CD4-positive, alpha-beta T cell treated with Interleukin-12 subunit alpha and Interleukin-12 subunit beta, for 1 hour (primary cell): ENCODE results near the gene GBF1.
"Not testable (repeated sequence)": the region's sequence is repeated elsewhere in the genome, so short reads cannot be mapped to it uniquely, and the experiment has no call there.

Experiments
- DNase-seq: peaks from one replicate; pipeline ENCODE4 v3.0.0-alpha.2; 2020

Gene GBF1

GRCh38 chr10:102275343-102275742 lies 30.0 kb downstream of the GBF1 start:
- no peak for DNase-seq

GRCh38 chr10:102279104-102279503 lies 33.8 kb downstream of the GBF1 start:
- no peak for DNase-seq

DNA sequence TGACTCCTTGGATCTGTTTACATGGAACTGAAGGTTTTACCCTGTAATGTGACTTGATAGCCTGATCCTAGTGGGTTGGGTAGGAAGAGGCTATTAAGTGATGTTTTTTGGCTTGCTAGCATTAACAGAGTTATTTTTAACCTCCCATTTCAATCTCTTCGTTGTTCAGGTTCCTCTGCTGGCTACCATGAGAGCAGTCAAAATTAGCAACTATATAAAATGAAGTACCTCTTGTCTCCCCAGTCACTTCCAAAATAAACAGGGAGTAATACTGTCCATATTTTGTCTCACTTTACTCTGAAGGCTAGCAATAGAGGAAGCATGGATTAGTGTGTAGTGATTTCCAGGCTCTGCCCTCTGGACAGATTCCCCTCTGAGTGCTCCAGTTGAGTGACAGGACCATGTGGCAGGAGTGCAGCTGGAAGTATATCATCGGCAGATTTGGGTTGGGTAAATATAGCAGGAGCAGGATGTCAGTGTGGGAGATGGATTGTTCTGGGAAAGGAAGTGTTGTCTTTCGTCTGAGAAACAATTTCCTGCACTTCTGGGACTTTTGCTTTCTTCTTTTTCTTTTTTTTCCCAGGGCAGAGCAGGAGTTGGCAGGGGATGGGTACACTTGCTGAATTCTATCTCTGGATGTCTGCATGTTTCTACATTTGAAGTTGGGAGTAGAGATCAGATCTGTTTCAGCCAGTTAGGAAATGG lies 35.2 kb downstream of the GBF1 start:
- DNase-seq = no peak

DNA sequence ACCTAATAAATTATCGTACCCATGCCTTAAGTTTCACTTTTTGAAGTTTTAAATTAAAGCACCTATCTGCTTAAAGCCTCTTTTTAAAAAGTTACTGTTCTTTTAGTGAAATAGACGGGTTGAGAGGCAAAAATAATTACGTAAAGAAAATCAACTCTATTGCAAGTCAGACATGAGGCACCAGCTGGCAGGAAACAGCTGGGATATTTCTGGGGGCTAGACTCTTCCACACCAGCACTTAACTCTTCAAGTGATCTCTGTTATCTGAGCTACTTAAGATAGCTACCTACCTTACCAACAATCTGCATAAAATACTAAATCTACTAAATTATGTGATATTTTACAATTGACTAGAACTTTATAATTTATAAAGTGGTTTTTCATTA lies 35.8 kb downstream of the GBF1 start:
- DNase-seq = no peak

DNA sequence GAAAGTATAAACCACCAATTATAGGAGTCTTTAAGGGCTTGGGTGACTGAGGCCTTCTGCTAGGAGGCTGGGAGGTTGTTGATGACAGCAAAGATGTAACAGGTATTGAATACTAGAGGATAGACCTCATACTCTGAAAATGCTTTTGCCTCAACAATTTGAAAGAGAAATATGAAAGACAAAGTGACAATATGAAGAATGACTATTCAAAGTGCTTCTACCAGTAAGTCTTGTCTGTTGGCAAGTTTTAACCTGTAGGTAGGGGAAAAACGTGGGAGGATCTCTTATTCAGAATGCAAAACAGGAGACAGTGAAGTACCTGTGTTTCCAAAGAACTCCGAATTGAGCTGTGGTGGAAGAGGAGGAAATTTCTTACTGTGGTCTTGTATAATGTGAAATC lies 38.2 kb downstream of the GBF1 start:
- DNase-seq = no peak

GRCh38 chr10:102283890-102284289 lies 38.6 kb downstream of the GBF1 start:
- DNase-seq = no peak

DNA sequence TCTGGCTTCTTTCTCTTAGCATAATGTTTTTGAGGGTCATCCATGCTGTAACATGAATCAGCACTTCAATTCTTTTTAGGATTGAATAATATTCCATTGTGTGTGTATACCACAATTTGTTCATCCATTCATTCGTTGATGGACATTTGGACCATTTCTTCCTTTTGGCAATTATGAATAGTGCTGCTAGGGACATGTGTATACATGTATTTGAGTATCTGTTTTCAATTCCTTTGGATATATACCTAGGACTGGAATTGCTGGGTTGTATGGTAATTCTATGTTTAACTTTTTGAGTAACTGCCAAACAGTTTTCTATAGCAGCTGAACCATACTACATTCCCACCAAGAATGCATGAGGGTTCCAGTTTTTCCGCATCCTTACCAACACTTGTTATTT lies 39.2 kb downstream of the GBF1 start:
- DNase-seq = no peak

GRCh38 chr10:102285133-102285532 lies 39.8 kb downstream of the GBF1 start:
- DNase-seq = no peak

DNA sequence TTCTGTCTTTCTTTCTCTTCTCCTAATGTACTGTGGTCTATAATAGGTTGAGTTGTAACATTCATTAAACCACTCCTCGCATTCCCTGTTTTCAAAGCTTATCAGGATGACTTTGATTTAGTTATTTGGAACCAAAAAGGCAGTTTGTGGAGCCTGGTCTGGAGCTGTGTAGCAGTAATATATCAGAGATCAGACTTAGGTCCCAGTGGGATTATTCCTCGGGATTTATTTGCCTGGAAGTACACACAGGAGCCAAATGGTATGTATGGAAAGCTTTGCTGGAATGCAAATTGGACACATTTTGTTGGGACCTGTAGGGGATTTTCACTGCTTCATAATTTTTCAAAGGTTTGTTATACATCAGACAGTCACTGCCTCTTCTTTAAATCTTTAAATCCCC lies 40.9 kb downstream of the GBF1 start:
- no peak for DNase-seq

- DNase-seq = no peak
These were observed 42.2 kb downstream of the GBF1 start for GRCh38 chr10:102287538-102287937.

- DNase-seq = no peak
These were observed 42.7 kb downstream of the GBF1 start for GRCh38 chr10:102287991-102288390.

GRCh38 chr10:102289356-102289755 lies 44.0 kb downstream of the GBF1 start:
- DNase-seq = no peak

DNA sequence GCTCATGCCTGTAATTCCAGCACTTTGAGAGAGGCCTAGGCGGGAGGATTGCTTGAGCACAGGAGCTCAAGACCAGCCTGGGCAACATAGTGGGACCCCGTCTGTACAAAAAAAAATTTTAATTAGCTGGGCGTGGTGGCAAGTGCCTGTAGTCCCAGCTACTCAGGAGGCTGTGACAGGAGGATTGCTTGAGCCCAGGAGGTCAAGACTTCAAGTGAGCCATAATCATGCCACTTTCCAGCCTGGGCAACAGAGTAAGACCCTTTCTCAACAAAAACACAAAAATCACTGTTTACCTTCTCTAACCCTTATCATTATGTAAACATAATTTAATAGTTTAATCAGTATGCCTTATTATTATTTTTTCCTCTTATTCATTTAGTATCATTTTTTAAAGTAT lies 44.5 kb downstream of the GBF1 start:
- no peak for DNase-seq

DNA sequence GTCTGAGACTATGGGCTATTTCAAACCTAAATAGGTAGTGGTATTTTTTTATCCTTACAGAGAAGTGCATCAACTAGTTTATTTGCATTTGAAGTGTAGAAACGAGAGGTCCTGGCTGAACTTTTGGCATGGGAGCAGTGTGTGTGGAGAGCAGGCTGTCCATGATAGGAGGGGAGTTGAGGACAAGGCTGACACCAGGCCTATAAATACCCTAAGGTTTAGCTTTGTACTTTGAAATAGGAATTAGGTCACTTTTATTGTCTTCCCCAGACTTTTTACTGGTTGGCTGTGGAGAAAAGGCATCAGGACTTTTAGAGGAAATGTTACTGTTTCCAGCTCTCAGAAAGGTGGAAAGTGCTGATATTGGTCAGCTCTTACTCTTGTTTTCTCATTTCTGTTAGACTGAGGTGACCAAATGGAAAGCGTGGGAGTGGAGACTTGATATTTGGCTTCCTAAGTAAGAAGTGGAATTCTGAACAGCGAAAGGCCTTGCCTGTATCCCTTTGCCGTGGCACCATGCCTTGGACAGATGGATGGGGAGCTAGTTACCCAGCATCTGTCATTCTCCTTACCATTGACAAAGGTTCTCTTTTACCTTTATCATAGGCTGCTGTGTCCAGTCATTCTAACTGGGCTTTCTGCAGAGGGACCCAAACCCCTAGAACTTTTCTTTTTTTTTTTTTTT lies 46.0 kb downstream of the GBF1 start:
- no peak for DNase-seq

DNA sequence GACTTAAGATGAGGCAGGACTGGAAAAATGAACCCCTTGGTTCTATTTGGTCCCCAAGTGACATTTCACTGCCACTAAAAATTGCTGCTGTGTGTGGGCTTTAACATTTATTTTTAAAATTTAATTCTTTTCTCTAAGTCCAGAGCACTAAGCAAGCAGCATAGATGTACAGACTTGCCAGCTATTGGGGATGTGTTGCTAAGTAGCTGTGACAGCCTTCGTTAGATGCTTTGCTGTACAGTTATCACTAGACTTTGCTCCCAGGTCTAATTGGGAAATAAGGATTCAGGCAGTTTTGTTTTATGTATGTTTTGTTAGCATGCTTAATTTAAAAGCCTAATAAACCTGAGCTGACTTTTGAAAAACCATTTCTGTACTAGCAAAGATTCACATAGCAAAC lies 51.8 kb downstream of the GBF1 start:
- DNase-seq = no peak

GRCh38 chr10:102298899-102299298 lies 53.6 kb downstream of the GBF1 start:
- no peak for DNase-seq

DNA sequence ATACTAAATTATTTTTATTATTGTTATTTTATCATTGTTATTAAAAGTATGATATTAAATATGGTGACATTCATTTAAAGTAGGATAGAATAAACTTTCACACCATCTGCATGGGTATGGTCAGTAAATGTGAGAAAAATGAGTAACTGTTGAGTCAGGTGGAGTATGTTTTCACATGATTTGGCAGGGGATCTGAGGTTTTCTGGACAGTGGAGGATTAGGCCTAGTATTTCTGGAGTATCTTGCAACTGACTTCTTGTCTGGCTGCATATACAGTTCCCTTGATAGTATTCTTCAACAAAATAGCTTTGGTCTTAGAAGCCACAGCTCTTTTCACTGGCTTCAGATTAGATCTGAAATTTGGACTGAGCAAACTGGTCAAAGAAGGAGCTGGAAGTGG lies 54.5 kb downstream of the GBF1 start:
- DNase-seq = no peak

DNA sequence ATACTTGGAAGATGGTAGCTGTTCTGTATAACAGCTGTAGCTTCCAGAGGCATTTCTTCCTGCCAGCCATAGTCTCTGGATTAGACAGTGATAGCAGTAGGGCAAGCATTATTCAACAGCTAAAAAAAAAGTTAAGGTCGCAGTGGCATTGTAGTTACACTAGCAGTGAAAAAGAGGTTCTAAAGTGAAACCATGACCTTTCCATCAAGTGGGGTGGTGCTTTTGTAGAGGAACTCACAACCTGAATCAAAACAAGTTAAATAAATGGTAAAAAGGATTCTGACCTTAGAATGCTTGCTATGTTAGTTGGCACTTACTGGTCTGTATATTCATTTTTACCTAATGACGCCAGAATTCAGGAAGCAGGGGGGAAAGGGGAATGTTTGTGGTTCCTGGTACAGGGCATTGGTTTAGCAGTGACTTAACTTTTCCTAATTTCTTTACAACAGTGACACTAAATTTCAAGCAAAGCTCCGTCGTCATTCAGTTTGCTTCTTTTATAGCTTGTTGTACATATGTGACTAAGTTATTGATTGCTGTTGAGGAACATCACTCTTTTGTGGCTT lies 55.0 kb downstream of the GBF1 start:
- no peak for DNase-seq

DNA sequence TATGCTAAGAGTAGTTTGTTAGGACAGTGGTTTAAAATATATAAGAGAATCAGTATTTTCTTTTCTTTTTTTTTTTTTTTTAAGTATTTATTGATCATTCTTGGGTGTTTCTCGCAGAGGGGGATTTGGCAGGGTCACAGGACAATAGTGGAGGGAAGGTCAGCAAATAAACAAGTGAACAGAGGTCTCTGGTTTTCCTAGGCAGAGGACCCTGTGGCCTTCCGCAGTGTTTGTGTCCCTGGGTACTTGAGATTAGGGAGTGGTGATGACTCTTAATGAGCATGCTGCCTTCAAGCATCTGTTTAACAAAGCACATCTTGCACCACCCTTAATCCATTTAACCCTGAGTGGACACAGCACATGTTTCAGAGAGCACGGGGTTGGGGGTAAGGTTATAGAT lies 55.6 kb downstream of the GBF1 start:
- not testable (repeated sequence) for DNase-seq

- not testable (repeated sequence) for DNase-seq
These were observed 56.0 kb downstream of the GBF1 start for GRCh38 chr10:102301332-102301731.

DNA sequence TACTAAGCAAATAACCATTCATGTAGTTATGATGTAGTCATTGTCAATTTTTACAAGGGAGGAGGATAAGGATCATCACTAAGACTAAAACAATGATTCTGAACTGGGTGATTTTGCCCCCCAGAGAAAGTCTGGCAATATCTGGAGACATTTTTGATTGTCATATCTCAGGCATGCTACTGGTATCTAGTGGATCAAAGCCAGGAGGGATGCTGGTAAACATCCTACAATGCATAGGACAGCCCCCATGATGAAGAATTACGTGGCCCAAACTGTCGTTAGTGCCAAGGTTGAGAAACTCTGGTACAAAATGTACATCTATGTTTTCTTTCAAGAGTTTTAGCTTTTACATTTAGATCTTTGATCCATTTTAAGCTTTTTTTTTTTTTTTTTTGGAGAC lies 57.3 kb downstream of the GBF1 start:
- DNase-seq = no peak

DNA sequence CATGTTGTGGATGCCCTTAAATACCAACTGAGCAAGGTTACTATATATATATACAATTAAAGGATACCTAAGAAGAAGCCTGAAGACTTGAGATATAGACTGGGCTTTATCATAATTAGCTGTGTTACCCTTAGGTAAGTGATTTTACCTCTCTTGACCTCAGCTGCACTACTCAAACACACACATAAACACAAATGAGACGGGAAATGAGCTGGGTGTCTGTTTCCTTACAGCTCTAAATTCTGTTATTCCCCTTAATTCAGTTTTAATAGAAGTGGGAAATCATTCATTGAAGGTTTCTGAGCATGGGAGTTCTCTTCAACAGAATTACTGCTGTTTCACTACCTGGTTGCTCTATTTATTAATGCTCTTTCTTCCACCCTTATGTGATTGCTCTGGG lies 60.7 kb downstream of the GBF1 start:
- DNase-seq = no peak

DNA sequence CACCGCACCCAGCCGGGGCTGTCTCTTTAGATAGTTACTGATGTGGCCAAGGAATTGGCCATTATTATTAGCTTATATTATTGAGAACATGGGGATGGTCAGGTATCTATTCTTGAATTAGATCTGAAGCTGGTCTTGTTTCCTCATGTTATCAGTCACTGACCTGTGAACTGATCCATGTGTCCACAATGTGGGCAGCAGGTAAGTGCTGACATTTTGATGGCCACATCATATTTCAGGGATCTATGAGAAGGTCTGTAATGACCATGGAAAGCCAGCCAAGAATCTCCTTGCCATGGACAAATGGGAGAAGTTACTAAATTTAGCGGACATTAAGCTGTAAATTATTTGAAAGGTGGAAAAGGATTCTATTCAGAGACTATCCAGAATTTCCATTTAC lies 61.4 kb downstream of the GBF1 start:
- DNase-seq = no peak

GRCh38 chr10:102308318-102308717 lies 63.0 kb downstream of the GBF1 start:
- DNase-seq = not testable (repeated sequence)

DNA sequence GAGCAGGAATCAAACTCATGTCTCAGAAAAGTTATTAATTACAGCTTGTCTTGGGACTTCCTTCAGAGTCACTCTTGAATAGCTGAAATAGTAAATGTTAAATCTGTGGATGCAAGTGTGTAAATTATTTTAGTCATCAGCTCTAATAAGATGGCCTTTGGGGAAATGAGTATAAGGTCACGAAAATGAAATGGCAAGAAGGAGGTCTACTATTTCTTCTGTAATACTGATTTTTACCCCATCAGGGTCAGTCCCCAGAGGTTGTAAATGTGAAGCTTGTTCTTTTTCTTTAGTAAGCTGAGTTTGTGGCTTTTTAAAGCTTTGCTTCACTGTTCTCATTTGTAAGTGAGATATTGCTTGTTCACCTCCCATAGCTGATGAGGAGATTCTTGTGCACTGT lies 63.9 kb downstream of the GBF1 start:
- DNase-seq = no peak
